Activated CD8-positive, alpha-beta memory T cell treated with anti-CD3 and anti-CD28 coated beads, Interleukin-2, amount 50 U/mL, for 24 hours (primary cell): Measurements from ENCODE around the gene PRR33.

Experiments used
- DNase-seq: peaks from one replicate; pipeline ENCODE4 v3.0.0-alpha.2; 2020; ENCODE audit errors: extremely low read depth

PRR33 gene

GRCh38 chr11:1916132-1916985 is 24.7 kb upstream of the PRR33 start:
- no peak for DNase-seq

GRCh38 chr11:1915795-1916131 is 24.1 kb upstream of the PRR33 start:
- DNase-seq: no peak

- DNase-seq: no peak
These were observed 21.8 kb upstream of the PRR33 start for GRCh38 chr11:1913271-1914060.

- DNase-seq: no peak
These were observed 20.7 kb upstream of the PRR33 start for GRCh38 chr11:1912289-1912878.

GRCh38 chr11:1909524-1909923 is 17.8 kb upstream of the PRR33 start:
- no peak for DNase-seq

GRCh38 chr11:1908618-1909017 is 16.9 kb upstream of the PRR33 start:
- DNase-seq: no peak

- DNase-seq: no peak
These were observed 15.1 kb upstream of the PRR33 start for GRCh38 chr11:1906611-1907423.

- DNase-seq: no peak
These were observed 14.5 kb upstream of the PRR33 start for GRCh38 chr11:1906181-1906580.

GRCh38 chr11:1899686-1900085 is 8.0 kb upstream of the PRR33 start:
- no peak for DNase-seq

GRCh38 chr11:1899090-1899489 is 7.4 kb upstream of the PRR33 start:
- no peak for DNase-seq

GRCh38 chr11:1896923-1897322 is 5.2 kb upstream of the PRR33 start:
- DNase-seq: no peak

GRCh38 chr11:1896468-1896867 is 4.8 kb upstream of the PRR33 start:
- no peak for DNase-seq

- no peak for DNase-seq
These were observed 3.1 kb upstream of the PRR33 start for GRCh38 chr11:1894759-1895158.

GRCh38 chr11:1893581-1894359 is 2.1 kb upstream of the PRR33 start:
- DNase-seq: no peak

- DNase-seq: no peak
These were observed 863 bp upstream of the PRR33 start for GRCh38 chr11:1892558-1892957.

- DNase-seq: no peak
These were observed 421 bp upstream of the PRR33 start for GRCh38 chr11:1892116-1892515.

- no peak for DNase-seq
These were observed 552 bp downstream of the PRR33 start for GRCh38 chr11:1890856-1891830.

GRCh38 chr11:1889941-1890855 is 1.5 kb downstream of the PRR33 start:
- no peak for DNase-seq
